GM21576 (cell line): ENCODE measurements around the gene PEX26.
"Not testable (repeated sequence)": the region's sequence is repeated elsewhere in the genome, so short reads cannot be mapped to it uniquely, and the experiment has no call there.

Experiments used
- ATAC-seq: cut with Tn5 transposase; IDR thresholded peaks from one replicate; pipeline ENCODE4 v1.9.1; 2021; ENCODE audit warnings: mild to moderate bottlenecking, moderate library complexity; ENCODE audit not compliant: unreplicated experiment

Gene PEX26

GRCh38 chr22:18056161-18056666 is 21.6 kb upstream of the PEX26 start:
- no peak for ATAC-seq

GRCh38 chr22:18056807-18057474 is 20.8 kb upstream of the PEX26 start:
- peak; percentile 59 for ATAC-seq

GRCh38 chr22:18057568-18058209 is 20.1 kb upstream of the PEX26 start:
- ATAC-seq: peak; percentile 58

- ATAC-seq: no peak
Observed at GRCh38 chr22:18058371-18059093, 19.3 kb upstream of the PEX26 start.

GRCh38 chr22:18059094-18059417 is 18.7 kb upstream of the PEX26 start:
- ATAC-seq: no peak

GRCh38 chr22:18059473-18059872 is 18.3 kb upstream of the PEX26 start:
- ATAC-seq: no peak

- ATAC-seq: no peak
Observed at GRCh38 chr22:18059991-18060390, 17.8 kb upstream of the PEX26 start.

- no peak for ATAC-seq
Observed at GRCh38 chr22:18060646-18061620, 16.9 kb upstream of the PEX26 start.

GRCh38 chr22:18062421-18062820 is 15.4 kb upstream of the PEX26 start:
- ATAC-seq: no peak

- no peak for ATAC-seq
Observed at GRCh38 chr22:18063306-18063705, 14.5 kb upstream of the PEX26 start.

GRCh38 chr22:18063715-18064114 is 14.1 kb upstream of the PEX26 start:
- not testable (repeated sequence) for ATAC-seq

GRCh38 chr22:18064636-18065035 is 13.2 kb upstream of the PEX26 start:
- no peak for ATAC-seq

GRCh38 chr22:18065256-18065655 is 12.5 kb upstream of the PEX26 start:
- no peak for ATAC-seq

- ATAC-seq: no peak
Observed at GRCh38 chr22:18066181-18066859, 11.5 kb upstream of the PEX26 start.

- ATAC-seq: no peak
Observed at GRCh38 chr22:18067121-18067520, 10.7 kb upstream of the PEX26 start.

GRCh38 chr22:18067548-18068341 is 10.0 kb upstream of the PEX26 start:
- no peak for ATAC-seq

GRCh38 chr22:18068381-18068988 is 9.3 kb upstream of the PEX26 start:
- ATAC-seq: no peak

- ATAC-seq: no peak
Observed at GRCh38 chr22:18069041-18069440, 8.7 kb upstream of the PEX26 start.

GRCh38 chr22:18070041-18070440 is 7.7 kb upstream of the PEX26 start:
- ATAC-seq: no peak
